Smooth muscle cell (in vitro differentiated cells): ENCODE data around the gene C5AR2. TPM values are rescaled to one million over a fixed set of nuclear protein-coding genes. Genes with fewer than 3 reads are reported as not detected.
A peak's percentile ranks its signal among the peaks of the same experiment; 100 is the strongest.

Experiments
- DNase-seq: peaks from one replicate; lab custom pipeline; 2025; ENCODE audit not compliant: unreplicated experiment; lab: John Stamatoyannopoulos, UW
- H2AFZ ChIP-seq: fragments of 200-600 bp; sonication (generic); 2 replicates; pipeline ENCODE4 v1.6.0; 2016; ENCODE audit warnings: antibody characterized with exemption, low read depth, mild to moderate bottlenecking
- H3F3A ChIP-seq: fragments of 200-600 bp; sonication (generic); 2 replicates; pipeline ENCODE4 v1.6.0; 2017; ENCODE audit warnings: antibody characterized with exemption, low read depth
- H3K27ac ChIP-seq: fragments of 200-600 bp; sonication (generic); 2 replicates; pipeline ENCODE4 v1.5.1; 2016; ENCODE audit warnings: low read depth, mild to moderate bottlenecking
- H3K27me3 ChIP-seq: fragments of 200-600 bp; sonication (generic); 2 replicates; pipeline ENCODE4 v1.6.1; 2016; ENCODE audit warnings: low read depth, mild to moderate bottlenecking
- H3K36me3 ChIP-seq: fragments of 200-600 bp; sonication (generic); 2 replicates; pipeline ENCODE4 v1.5.1; 2016; ENCODE audit warnings: low read depth
- H3K4me1 ChIP-seq: fragments of 200-600 bp; sonication (generic); 2 replicates; pipeline ENCODE4 v1.5.1; 2016; ENCODE audit warnings: low read depth
- H3K4me2 ChIP-seq: fragments of 200-600 bp; sonication (generic); 2 replicates; pipeline ENCODE4 v1.6.0; 2016; ENCODE audit warnings: mild to moderate bottlenecking
- H3K4me3 ChIP-seq: fragments of 200-600 bp; sonication (generic); 2 replicates; pipeline ENCODE4 v1.5.1; 2016; ENCODE audit warnings: mild to moderate bottlenecking
- H3K79me2 ChIP-seq: fragments of 200-600 bp; sonication (generic); 2 replicates; pipeline ENCODE4 v1.6.0; 2016; ENCODE audit warnings: low read depth, mild to moderate bottlenecking
- H3K9ac ChIP-seq: fragments of 200-600 bp; sonication (generic); 2 replicates; pipeline ENCODE4 v1.6.0; 2016; ENCODE audit warnings: low read depth
- H3K9me3 ChIP-seq: fragments of 200-600 bp; sonication (generic); replicated peaks from 2 replicates; pipeline ENCODE4 v1.5.1; 2016; ENCODE audit warnings: low read depth
- H4K20me1 ChIP-seq: fragments of 200-600 bp; sonication (generic); 2 replicates; pipeline ENCODE4 v1.6.0; 2016; ENCODE audit warnings: low read depth
- CTCF ChIP-seq: fragments of 200-600 bp; sonication (generic); IDR thresholded peaks from 2 replicates; pipeline ENCODE4 v1.5.1; 2017; ENCODE audit warnings: borderline replicate concordance, mild to moderate bottlenecking, antibody characterized with exemption; ENCODE audit not compliant: insufficient read depth, poor library complexity, severe bottlenecking
- WGBS: methylation state at CpG from one replicate; pipeline ENCODE4 v1.1.7; 2016; ENCODE audit warnings: low lambda C conversion rate; 5-methylcytosine and 5-hydroxymethylcytosine counted together
- polyA plus RNA-seq: library from polyadenylated mRNA; unstranded; fragments of >200 nt; fragmentation: Nextera tagmentation; extraction: Ambion mirVana; gene quantifications from 2 replicates; pipeline ENCODE4 v1.2.1, GENCODE V29; 2016
- total RNA-seq: library from RNA; depleted of rRNA; stranded (reverse); fragments of >200 nt; gene quantifications from 2 replicates; pipeline ENCODE4 v1.2.3, GENCODE V29; 2014

Gene C5AR2
- total and polyA plus RNA-seq, 2 experiments from 2014 or later = 0.49 TPM; not detected in 1

GRCh38 chr19:47357788-47358680 lies 26.1 kb downstream of the C5AR2 start:
- Histone ChIP-seq H2AFZ (no peak overlapping the region), H3K27me3 (no peaks in the 10 kb centered on the region), H3K4me3 (no peak overlapping the region), H3K4me1 (no peaks in the 10 kb centered on the region), H3K36me3 (peaks cover 20% of the 10 kb centered on the region), H3K9ac (no peak overlapping the region), H3F3A (no peaks in the 10 kb centered on the region), H3K79me2 (no peaks in the 10 kb centered on the region), H3K27ac (no peak overlapping the region), H3K9me3 (no peaks in the 10 kb centered on the region), H3K4me2 (no peak overlapping the region), H4K20me1 (peaks cover 7% of the 10 kb centered on the region)
- no peak for DNase-seq
- 97% methylated on average over 28 of the region's 28 CpGs for WGBS
- peak; percentile 22 for TF ChIP-seq CTCF

- Histone ChIP-seq H3K4me1 (no peaks in the 10 kb centered on the region), H3K27ac (no peak overlapping the region), H3K36me3 (peaks cover 20% of the 10 kb centered on the region), H3F3A (no peaks in the 10 kb centered on the region), H3K79me2 (no peaks in the 10 kb centered on the region), H3K9ac (no peak overlapping the region), H2AFZ (no peak overlapping the region), H3K4me2 (no peak overlapping the region), H3K9me3 (no peaks in the 10 kb centered on the region), H3K4me3 (no peak overlapping the region), H3K27me3 (no peaks in the 10 kb centered on the region), H4K20me1 (peaks cover 7% of the 10 kb centered on the region)
- no peak for DNase-seq
- WGBS = 50% methylated on average over 6 of the region's 6 CpGs
- TF ChIP-seq CTCF = no peak
These were observed 27.0 kb downstream of the C5AR2 start for GRCh38 chr19:47358936-47359335.

- H3F3A ChIP-seq = no peaks in the 10 kb centered on the region
- no peaks in the 10 kb centered on the region for H3K9me3 ChIP-seq
- H3K4me1 ChIP-seq = no peaks in the 10 kb centered on the region
- H3K36me3 ChIP-seq = peaks cover 5% of the 10 kb centered on the region
- no peaks in the 10 kb centered on the region for H3K27me3 ChIP-seq
- DNase-seq = no peak
- no peak overlapping the region for H3K4me2 ChIP-seq
- H3K27ac ChIP-seq = no peak overlapping the region
- H3K9ac ChIP-seq = no peak overlapping the region
- no peak for TF ChIP-seq CTCF
- WGBS = 98% methylated on average over 21 of the region's 21 CpGs
- no peak overlapping the region for H3K4me3 ChIP-seq
- H3K79me2 ChIP-seq = no peaks in the 10 kb centered on the region
- H4K20me1 ChIP-seq = peaks cover 7% of the 10 kb centered on the region
- H2AFZ ChIP-seq = no peak overlapping the region
These were observed 30.3 kb downstream of the C5AR2 start for GRCh38 chr19:47362321-47362720.
